ENCODE results near the gene CSN3.

GRCh38 chr4:70239884-70240591 is 2.4 kb upstream of the CSN3 start:
- TF ChIP-seq CTCF (IDR thresholded peaks at IDR 0.05) = no peak
- no peak for TF ChIP-seq POLR2A (IDR thresholded peaks at IDR 0.05)
- TF ChIP-seq EP300 (IDR thresholded peaks at IDR 0.05) = no peak

Measured in ovary (tissue), 3 donors.